Measurements from ENCODE around the gene PTPRJ.

PTPRJ gene

GRCh38 chr11:48081151-48082010, 101.0 kb downstream of the PTPRJ start:
- POLR2A ChIA-PET: no interaction called here
- no peak for TF ChIP-seq ZNF384 (IDR thresholded peaks at IDR 0.05)
- TF ChIP-seq PKNOX1 (IDR thresholded peaks at IDR 0.05): no peak
- no peak for TF ChIP-seq ELF4 (IDR thresholded peaks at IDR 0.05)
- TF ChIP-seq L3MBTL2 (conservative IDR thresholded peaks at IDR 0.05): no peak
- no peak for TF ChIP-seq SP1 (IDR thresholded peaks at IDR 0.05)
- TF ChIP-seq CTBP1 (IDR thresholded peaks at IDR 0.05; ENCODE audit: borderline replicate concordance): no peak
- TF ChIP-seq FOXM1 (IDR thresholded peaks at IDR 0.05; ENCODE audit: borderline replicate concordance): no peak
- TF ChIP-seq HDGF (IDR thresholded peaks at IDR 0.05; ENCODE audit: borderline replicate concordance): no peak
- no peak for TF ChIP-seq NFRKB (IDR thresholded peaks at IDR 0.05)
- no peak for TF ChIP-seq TARDBP (IDR thresholded peaks at IDR 0.05)
- TF ChIP-seq BHLHE40 (IDR thresholded peaks at IDR 0.05; ENCODE audit: borderline replicate concordance): no peak
- no peak for TF ChIP-seq LEF1 (IDR thresholded peaks at IDR 0.05; ENCODE audit: borderline replicate concordance)
- TF ChIP-seq ARNT (IDR thresholded peaks at IDR 0.05): no peak
- TF ChIP-seq FOXA1 (IDR thresholded peaks at IDR 0.05): no peak
- TF ChIP-seq FOXK2 (IDR thresholded peaks at IDR 0.05): no peak
- TF ChIP-seq SUZ12 (IDR thresholded peaks at IDR 0.05): no peak
- DNase-seq (ENCODE audit: extremely low spot score): no peak
- CTCF ChIA-PET: no interaction called here

- ChIA-PET POLR2A (no interaction called here), CTCF (no interaction called here)
- TF ChIP-seq NFRKB (IDR thresholded peaks at IDR 0.05) (no peak), FOXA1 (IDR thresholded peaks at IDR 0.05) (no peak), SP1 (IDR thresholded peaks at IDR 0.05) (no peak), SUZ12 (IDR thresholded peaks at IDR 0.05) (no peak), BHLHE40 (IDR thresholded peaks at IDR 0.05; ENCODE audit: borderline replicate concordance) (no peak), L3MBTL2 (conservative IDR thresholded peaks at IDR 0.05) (no peak), LEF1 (IDR thresholded peaks at IDR 0.05; ENCODE audit: borderline replicate concordance) (no peak), FOXK2 (IDR thresholded peaks at IDR 0.05) (no peak), TARDBP (IDR thresholded peaks at IDR 0.05) (no peak), ELF4 (IDR thresholded peaks at IDR 0.05) (no peak), ARNT (IDR thresholded peaks at IDR 0.05) (no peak), ZNF384 (IDR thresholded peaks at IDR 0.05) (no peak), FOXM1 (IDR thresholded peaks at IDR 0.05; ENCODE audit: borderline replicate concordance) (no peak), HDGF (IDR thresholded peaks at IDR 0.05; ENCODE audit: borderline replicate concordance) (no peak), CTBP1 (IDR thresholded peaks at IDR 0.05; ENCODE audit: borderline replicate concordance) (no peak), PKNOX1 (IDR thresholded peaks at IDR 0.05) (no peak)
- no peak for DNase-seq (ENCODE audit: extremely low spot score)
These were observed 102.4 kb downstream of the PTPRJ start for GRCh38 chr11:48082771-48083170.

- POLR2A ChIA-PET: no interaction called here
- CTCF ChIA-PET: no interaction called here
- DNase-seq (ENCODE audit: extremely low spot score): no peak
- TF ChIP-seq SP1 (IDR thresholded peaks at IDR 0.05) (no peak), SUZ12 (IDR thresholded peaks at IDR 0.05) (no peak), BHLHE40 (IDR thresholded peaks at IDR 0.05; ENCODE audit: borderline replicate concordance) (no peak), NFRKB (IDR thresholded peaks at IDR 0.05) (no peak), PKNOX1 (IDR thresholded peaks at IDR 0.05) (no peak), TARDBP (IDR thresholded peaks at IDR 0.05) (no peak), ELF4 (IDR thresholded peaks at IDR 0.05) (no peak), HDGF (IDR thresholded peaks at IDR 0.05; ENCODE audit: borderline replicate concordance) (no peak), LEF1 (IDR thresholded peaks at IDR 0.05; ENCODE audit: borderline replicate concordance) (no peak), FOXK2 (IDR thresholded peaks at IDR 0.05) (no peak), FOXA1 (IDR thresholded peaks at IDR 0.05) (no peak), ZNF384 (IDR thresholded peaks at IDR 0.05) (no peak), L3MBTL2 (conservative IDR thresholded peaks at IDR 0.05) (no peak)
These were observed 103.1 kb downstream of the PTPRJ start for GRCh38 chr11:48083421-48083820.

- POLR2A ChIA-PET: no interaction called here
- DNase-seq (ENCODE audit: extremely low spot score): no peak
- no peak for TF ChIP-seq FOXA1 (IDR thresholded peaks at IDR 0.05)
- no peak for TF ChIP-seq BHLHE40 (IDR thresholded peaks at IDR 0.05; ENCODE audit: borderline replicate concordance)
- CTCF ChIA-PET: no interaction called here
These were observed 105.3 kb downstream of the PTPRJ start for GRCh38 chr11:48085688-48086087.

GRCh38 chr11:48087422-48087821, 107.1 kb downstream of the PTPRJ start:
- CTCF ChIA-PET: no interaction called here
- no peak for DNase-seq (ENCODE audit: extremely low spot score)
- TF ChIP-seq FOXM1 (IDR thresholded peaks at IDR 0.05; ENCODE audit: borderline replicate concordance) (no peak), ELF4 (IDR thresholded peaks at IDR 0.05) (no peak), FOXK2 (IDR thresholded peaks at IDR 0.05) (no peak), CTBP1 (IDR thresholded peaks at IDR 0.05; ENCODE audit: borderline replicate concordance) (no peak), SUZ12 (IDR thresholded peaks at IDR 0.05) (no peak), BHLHE40 (IDR thresholded peaks at IDR 0.05; ENCODE audit: borderline replicate concordance) (no peak), FOXA1 (IDR thresholded peaks at IDR 0.05) (no peak), PKNOX1 (IDR thresholded peaks at IDR 0.05) (no peak), LEF1 (IDR thresholded peaks at IDR 0.05; ENCODE audit: borderline replicate concordance) (no peak), L3MBTL2 (conservative IDR thresholded peaks at IDR 0.05) (no peak)
- POLR2A ChIA-PET: no interaction called here

Data from HEK293T (cell line).